Natural killer cell (primary cell): ENCODE measurements around the gene TAF7. TPM values are rescaled to one million over a fixed set of nuclear protein-coding genes. Genes with fewer than 3 reads are reported as not detected.
"Not testable (repeated sequence)": the region's sequence is repeated elsewhere in the genome, so short reads cannot be mapped to it uniquely, and the experiment has no call there.

ENCODE experiments used
- ATAC-seq, 3 donors: fragments of 150-1000 bp in 2 of 3; fragments of 200-7000 bp in 1 of 3; cut with Tn5 transposase; 1 replicate in 1 of 3; 2 replicates in 2 of 3; pipeline ENCODE4 v1.10.0; 2021; ENCODE audit warnings: mild to moderate bottlenecking in 2 of 3, moderate library complexity in 2 of 3
- DNase-seq, 2 donors: peaks; one replicate each; pipeline versions ENCODE4 v3.0.0 to v3.0.0-alpha.2; 2013 to 2021; ENCODE audit warnings: mixed read lengths in 1 of 2
- H3K27ac ChIP-seq: one replicate; pipeline ENCODE4 v1.5.1; 2013; ENCODE audit warnings: mild to moderate bottlenecking, low read length
- H3K27me3 ChIP-seq: one replicate; pipeline ENCODE4 v1.6.1; 2013; ENCODE audit warnings: low read length; ENCODE audit not compliant: control insufficient read depth, insufficient read depth
- H3K36me3 ChIP-seq: one replicate; pipeline ENCODE4 v1.6.1; 2013; ENCODE audit warnings: low read length; ENCODE audit not compliant: control insufficient read depth, insufficient read depth
- H3K4me1 ChIP-seq: one replicate; pipeline ENCODE4 v1.6.1; 2013; ENCODE audit warnings: low read length; ENCODE audit not compliant: control insufficient read depth, insufficient read depth
- H3K4me3 ChIP-seq: one replicate; pipeline ENCODE4 v1.5.1; 2013; ENCODE audit warnings: low read length
- H3K9me3 ChIP-seq: one replicate; pipeline ENCODE4 v1.6.1; 2013; ENCODE audit warnings: low read length; ENCODE audit not compliant: control insufficient read depth, insufficient read depth
- H3K27ac Mint-ChIP-seq, 2 donors: one replicate each; pipeline ENCODE4 v1.8.0; 2022; ENCODE audit warnings: mild to moderate bottlenecking in 2 of 2, mixed read lengths in 2 of 2, moderate library complexity in 1 of 2
- H3K27me3 Mint-ChIP-seq, 2 donors: one replicate each; pipeline ENCODE4 v1.8.0; 2022; ENCODE audit warnings: low read depth in 2 of 2, mixed read lengths in 2 of 2
- H3K36me3 Mint-ChIP-seq: one replicate; pipeline ENCODE4 v1.8.0; 2022; ENCODE audit warnings: mixed read lengths
- H3K4me1 Mint-ChIP-seq, 2 donors: one replicate each; pipeline ENCODE4 v1.8.0; 2022; ENCODE audit warnings: mixed read lengths in 2 of 2
- H3K4me3 Mint-ChIP-seq: one replicate; pipeline ENCODE4 v1.8.0; 2022; ENCODE audit warnings: mild to moderate bottlenecking, moderate library complexity, mixed read lengths
- H3K9me3 Mint-ChIP-seq, 2 donors: one replicate each; pipeline ENCODE4 v1.8.0; 2022; ENCODE audit warnings: mixed read lengths in 2 of 2
- CTCF ChIP-seq: fragments of 200-600 bp; IDR thresholded peaks from one replicate; pipeline ENCODE4 v1.8.0; 2022; ENCODE audit warnings: antibody characterized with exemption
- whole genome bisulfite sequencing: methylation state at CpG from one replicate; pipeline ENCODE4 v1.1.7; 2013; ENCODE audit warnings: missing lambda C conversion rate; ENCODE audit not compliant: insufficient coverage; 5-methylcytosine and 5-hydroxymethylcytosine counted together
- intact Hi-C: fragments of 100-400 bp; cut with micrococcal nuclease; formaldehyde crosslinking; loops from one replicate; pipeline ENCODE4 v1.14.2; 2022
- total RNA-seq, 4 donors: library from RNA; stranded (reverse); fragments of 120-200 nt in 1 of 4; gene quantifications; one replicate each; pipeline versions ENCODE4 v1.2.3 to v1.2.4, GENCODE V29; 2013 to 2022

TAF7 gene
- total RNA-seq, 3 donors from 2014 or later (not counting 1 experiment from before 2014, with no cell fraction given), result 77.3 to 96.1 (median 89.4) TPM

- TF ChIP-seq CTCF, result no peak
- no peak for DNase-seq
- H3K4me3 Mint-ChIP-seq, result no peak overlapping the region
- no peak for ATAC-seq
- H3K9me3 Mint-ChIP-seq, result peaks cover 3 to 8% of the 10 kb centered on the region in 2 donors
- H3K36me3 Mint-ChIP-seq, result peaks cover 21% of the 10 kb centered on the region
- H3K27ac Mint-ChIP-seq, result no peak overlapping the region
- H3K27me3 Mint-ChIP-seq, result peaks cover 52 to 78% of the 10 kb centered on the region in 2 donors
- no peaks in the 10 kb centered on the region for H3K4me1 Mint-ChIP-seq
- intact Hi-C loops, result no loop called here
- Histone ChIP-seq H3K4me3 (no peak overlapping the region), H3K9me3 (peaks cover 30% of the 10 kb centered on the region), H3K36me3 (no peaks in the 10 kb centered on the region), H3K27ac (no peak overlapping the region), H3K4me1 (peaks cover 5% of the 10 kb centered on the region), H3K27me3 (peaks cover 52% of the 10 kb centered on the region)
- WGBS, result 45% methylated on average over 28 of the region's 36 CpGs
Observed at GRCh38 chr5:141351591-141351990, 31.0 kb upstream of the TAF7 start.

GRCh38 chr5:141349917-141350619, 29.5 kb upstream of the TAF7 start, which contains the start of gene PCDHGB1:
Gene PCDHGB1 (plus strand): TSS chr5:141350099. CDS start chr5:141350261, 162 bp downstream.
- Mint-ChIP-seq H3K9me3 (peaks cover 6 to 8% of the 10 kb centered on the region in 2 donors), H3K4me3 (peak within 1 kb of the TSS; percentile 25), H3K27ac (no peak within 1 kb of the TSS), H3K4me1 (no peaks in the 10 kb centered on the region), H3K27me3 (peaks cover 50 to 78% of the 10 kb centered on the region in 2 donors), H3K36me3 (peaks cover 25% of the 10 kb centered on the region)
- 29% methylated on average over 29 of the region's 29 CpGs for WGBS
- H3K9me3 ChIP-seq, result peaks cover 31% of the 10 kb centered on the region
- TF ChIP-seq CTCF, result no peak
- intact Hi-C loops, result no loop called here
- H3K4me3 ChIP-seq, result no peak within 1 kb of the TSS
- ATAC-seq (peak in 2 of 3 donors; percentile 55 to 65), DNase-seq (peak in 1 of 2 donors; percentile 52)
- peaks cover 3% of the 10 kb centered on the region for H3K4me1 ChIP-seq
- H3K27ac ChIP-seq, result no peak within 1 kb of the TSS
- peaks cover 39% of the 10 kb centered on the region for H3K27me3 ChIP-seq
- H3K36me3 ChIP-seq, result no peaks in the 10 kb centered on the region

GRCh38 chr5:141346017-141346416, 25.4 kb upstream of the TAF7 start:
- Mint-ChIP-seq H3K36me3 (peaks cover 38% of the 10 kb centered on the region), H3K27me3 (peaks cover 51 to 86% of the 10 kb centered on the region in 2 donors)
- H3K27ac Mint-ChIP-seq, intact Hi-C loops, H3K36me3 ChIP-seq, H3K4me3 Mint-ChIP-seq, H3K4me3 ChIP-seq, H3K4me1 Mint-ChIP-seq, ATAC-seq, DNase-seq, H3K27ac ChIP-seq, H3K4me1 ChIP-seq, H3K9me3 Mint-ChIP-seq: not testable (repeated sequence)
- WGBS, result 45% methylated on average over 20 of the region's 35 CpGs
- Histone ChIP-seq H3K9me3 (peaks cover 30% of the 10 kb centered on the region), H3K27me3 (peaks cover 39% of the 10 kb centered on the region)

GRCh38 chr5:141345327-141345726, 24.7 kb upstream of the TAF7 start:
- Mint-ChIP-seq H3K36me3 (peaks cover 34% of the 10 kb centered on the region), H3K4me3 (no peak overlapping the region), H3K9me3 (peaks cover 6 to 8% of the 10 kb centered on the region in 2 donors), H3K4me1 (no peaks in the 10 kb centered on the region), H3K27ac (no peak overlapping the region), H3K27me3 (peaks cover 50 to 86% of the 10 kb centered on the region in 2 donors)
- H3K27me3 ChIP-seq, result peaks cover 34% of the 10 kb centered on the region
- H3K36me3 ChIP-seq, result no peaks in the 10 kb centered on the region
- no peak for DNase-seq
- intact Hi-C loops, result no loop called here
- no peaks in the 10 kb centered on the region for H3K4me1 ChIP-seq
- H3K27ac ChIP-seq, result no peak overlapping the region
- H3K9me3 ChIP-seq, result peaks cover 27% of the 10 kb centered on the region
- no peak for ATAC-seq
- no peak overlapping the region for H3K4me3 ChIP-seq
- TF ChIP-seq CTCF, result no peak
- 45% methylated on average over 20 of the region's 20 CpGs for WGBS
